ENCODE results near the gene CLDN7.
A peak's percentile ranks its signal among the peaks of the same experiment; 100 is the strongest.

Gene CLDN7

DNA sequence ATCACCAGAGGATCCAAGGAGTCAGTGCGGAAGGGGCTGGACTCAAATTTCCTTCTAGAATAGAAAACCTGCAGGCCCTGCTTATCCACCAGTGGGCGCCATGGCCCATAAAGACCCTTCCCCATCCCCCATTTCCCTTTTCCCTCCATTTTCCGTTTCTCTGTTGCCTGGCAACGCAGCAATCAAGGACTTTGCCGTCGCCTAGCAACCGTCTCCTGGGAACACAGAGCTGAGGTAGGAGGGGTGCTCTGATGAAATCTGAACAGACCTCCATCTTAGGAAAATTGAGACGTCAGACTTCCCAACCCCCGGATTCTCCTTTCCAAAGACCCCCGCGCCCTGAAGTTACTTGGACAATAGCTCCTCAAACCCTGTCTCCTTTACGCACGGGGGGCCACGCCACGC lies 48.4 kb downstream of the CLDN7 start:
- DNase-seq (ENCODE audit: low read depth): peak; percentile 89
- peak overlapping the region; percentile 59 for H3K4me3 ChIP-seq (ENCODE audit: low read depth, low read length)
- TF ChIP-seq, protein P1, sequence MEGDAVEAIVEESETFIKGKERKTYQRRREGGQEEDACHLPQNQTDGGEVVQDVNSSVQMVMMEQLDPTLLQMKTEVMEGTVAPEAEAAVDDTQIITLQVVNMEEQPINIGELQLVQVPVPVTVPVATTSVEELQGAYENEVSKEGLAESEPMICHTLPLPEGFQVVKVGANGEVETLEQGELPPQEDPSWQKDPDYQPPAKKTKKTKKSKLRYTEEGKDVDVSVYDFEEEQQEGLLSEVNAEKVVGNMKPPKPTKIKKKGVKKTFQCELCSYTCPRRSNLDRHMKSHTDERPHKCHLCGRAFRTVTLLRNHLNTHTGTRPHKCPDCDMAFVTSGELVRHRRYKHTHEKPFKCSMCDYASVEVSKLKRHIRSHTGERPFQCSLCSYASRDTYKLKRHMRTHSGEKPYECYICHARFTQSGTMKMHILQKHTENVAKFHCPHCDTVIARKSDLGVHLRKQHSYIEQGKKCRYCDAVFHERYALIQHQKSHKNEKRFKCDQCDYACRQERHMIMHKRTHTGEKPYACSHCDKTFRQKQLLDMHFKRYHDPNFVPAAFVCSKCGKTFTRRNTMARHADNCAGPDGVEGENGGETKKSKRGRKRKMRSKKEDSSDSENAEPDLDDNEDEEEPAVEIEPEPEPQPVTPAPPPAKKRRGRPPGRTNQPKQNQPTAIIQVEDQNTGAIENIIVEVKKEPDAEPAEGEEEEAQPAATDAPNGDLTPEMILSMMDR (conservative IDR thresholded peaks at IDR 0.05; ENCODE audit: low read depth, low read length): peak; percentile 74

DNA sequence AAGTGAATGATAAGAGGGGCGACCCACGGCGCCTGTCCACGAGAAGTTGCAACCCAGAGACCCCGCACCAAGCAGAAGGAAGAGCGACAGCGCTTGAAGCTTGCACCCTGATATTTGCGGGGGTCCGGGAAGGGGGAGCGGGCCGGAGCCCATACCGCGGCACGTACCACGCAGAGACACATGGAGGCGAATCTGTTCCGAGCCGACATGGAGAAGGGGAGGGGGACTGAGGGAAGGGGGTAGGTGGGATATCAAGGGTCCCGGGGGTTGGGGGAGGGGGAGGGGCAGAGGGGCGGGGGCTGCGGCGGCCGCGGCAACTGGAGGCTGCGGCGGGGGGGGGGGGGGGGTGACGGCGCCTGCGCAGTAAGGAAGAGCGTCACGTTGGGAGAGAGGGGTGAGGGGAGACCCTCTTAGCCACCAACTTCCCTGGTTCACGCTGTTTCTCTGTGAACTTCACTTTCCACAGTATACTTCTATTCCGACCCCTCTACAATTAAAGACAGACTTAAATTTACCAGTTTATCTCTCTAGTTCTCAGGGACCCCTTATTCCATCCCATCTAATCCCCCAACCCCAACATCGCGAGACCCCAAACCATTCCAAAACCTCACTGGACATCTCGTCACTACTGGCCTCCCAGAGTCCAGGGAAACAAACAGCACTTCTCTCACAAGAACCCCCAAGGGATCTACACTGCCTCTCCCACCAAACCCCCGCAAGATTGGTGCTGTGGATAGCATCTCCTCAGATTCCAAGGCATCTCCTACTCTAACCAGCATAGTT lies 50.6 kb downstream of the CLDN7 start:
- TF ChIP-seq, protein P1 (conservative IDR thresholded peaks at IDR 0.05; ENCODE audit: low read depth, low read length): no peak
- peak overlapping the region; percentile 50 for H3K4me3 ChIP-seq (ENCODE audit: low read depth, low read length)
- DNase-seq (ENCODE audit: low read depth): no peak

All from choroid plexus epithelial cell (primary cell).